ENCODE data around the gene AIFM1. TPM values are rescaled to one million over a fixed set of nuclear protein-coding genes. Genes with fewer than 3 reads are reported as not detected.

AIFM1 gene
- total and polyA plus RNA-seq, 2 of the 4 experiments (the other 2 are of a cell fraction): 22.0 to 27.4 TPM

DNA sequence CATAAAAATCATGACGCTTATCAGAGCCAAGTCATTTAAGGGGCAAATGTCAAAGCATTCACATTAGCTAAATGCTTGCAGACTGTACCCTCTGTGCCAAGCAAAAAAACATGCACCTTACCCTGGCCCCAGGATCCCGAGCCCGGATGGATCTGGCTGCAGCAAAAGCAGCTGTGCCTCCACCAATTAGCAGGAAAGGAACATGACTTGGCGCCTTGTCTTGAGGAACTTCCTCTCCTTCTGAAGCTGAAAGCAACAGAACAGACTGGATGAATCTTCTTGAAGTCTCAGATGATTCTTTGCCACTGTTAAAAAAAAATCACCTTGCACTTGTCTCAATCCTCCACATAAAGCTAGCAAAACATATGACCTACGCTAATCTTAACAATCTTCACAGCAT lies 18.0 kb downstream of the AIFM1 start:
- no peaks in the 10 kb centered on the region for H3K9me3 ChIP-seq (ENCODE audit: control insufficient read depth, insufficient read depth, low read length)
- H3K56ac ChIP-seq (ENCODE audit: extremely low read depth, insufficient read depth, low read length): no peak overlapping the region
- no peaks in the 10 kb centered on the region for H3K27me3 ChIP-seq (ENCODE audit: control insufficient read depth, insufficient read depth, low read length)
- DNase-seq (no peak), ATAC-seq (ENCODE audit: low read depth) (no peak)
- ChIA-PET POLR2A (ENCODE audit: unreplicated experiment) (no interaction called here), CTCF (no interaction called here)
- no peak overlapping the region for H3K23ac ChIP-seq (ENCODE audit: low read depth, low read length)
- TF ChIP-seq NFE2L2 (IDR thresholded peaks at IDR 0.05; ENCODE audit: low read depth, low read length): no peak
- TF ChIP-seq, protein P1, sequence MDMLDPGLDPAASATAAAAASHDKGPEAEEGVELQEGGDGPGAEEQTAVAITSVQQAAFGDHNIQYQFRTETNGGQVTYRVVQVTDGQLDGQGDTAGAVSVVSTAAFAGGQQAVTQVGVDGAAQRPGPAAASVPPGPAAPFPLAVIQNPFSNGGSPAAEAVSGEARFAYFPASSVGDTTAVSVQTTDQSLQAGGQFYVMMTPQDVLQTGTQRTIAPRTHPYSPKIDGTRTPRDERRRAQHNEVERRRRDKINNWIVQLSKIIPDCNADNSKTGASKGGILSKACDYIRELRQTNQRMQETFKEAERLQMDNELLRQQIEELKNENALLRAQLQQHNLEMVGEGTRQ (IDR thresholded peaks at IDR 0.05; ENCODE audit: low read depth, low read length): no peak
- no peak for TF ChIP-seq MAZ (IDR thresholded peaks at IDR 0.05; ENCODE audit: borderline replicate concordance, low read depth, low read length)
- no peak for TF ChIP-seq CEBPB (IDR thresholded peaks at IDR 0.05; ENCODE audit: low read depth, low read length)
- no peak for TF ChIP-seq SMC3 (IDR thresholded peaks at IDR 0.05; ENCODE audit: low read depth, low read length)
- TF ChIP-seq, protein P2, sequence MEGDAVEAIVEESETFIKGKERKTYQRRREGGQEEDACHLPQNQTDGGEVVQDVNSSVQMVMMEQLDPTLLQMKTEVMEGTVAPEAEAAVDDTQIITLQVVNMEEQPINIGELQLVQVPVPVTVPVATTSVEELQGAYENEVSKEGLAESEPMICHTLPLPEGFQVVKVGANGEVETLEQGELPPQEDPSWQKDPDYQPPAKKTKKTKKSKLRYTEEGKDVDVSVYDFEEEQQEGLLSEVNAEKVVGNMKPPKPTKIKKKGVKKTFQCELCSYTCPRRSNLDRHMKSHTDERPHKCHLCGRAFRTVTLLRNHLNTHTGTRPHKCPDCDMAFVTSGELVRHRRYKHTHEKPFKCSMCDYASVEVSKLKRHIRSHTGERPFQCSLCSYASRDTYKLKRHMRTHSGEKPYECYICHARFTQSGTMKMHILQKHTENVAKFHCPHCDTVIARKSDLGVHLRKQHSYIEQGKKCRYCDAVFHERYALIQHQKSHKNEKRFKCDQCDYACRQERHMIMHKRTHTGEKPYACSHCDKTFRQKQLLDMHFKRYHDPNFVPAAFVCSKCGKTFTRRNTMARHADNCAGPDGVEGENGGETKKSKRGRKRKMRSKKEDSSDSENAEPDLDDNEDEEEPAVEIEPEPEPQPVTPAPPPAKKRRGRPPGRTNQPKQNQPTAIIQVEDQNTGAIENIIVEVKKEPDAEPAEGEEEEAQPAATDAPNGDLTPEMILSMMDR (conservative IDR thresholded peaks at IDR 0.05; ENCODE audit: low read depth, low read length): no peak
- TF ChIP-seq MXI1 (IDR thresholded peaks at IDR 0.05; ENCODE audit: borderline replicate concordance, low read depth, low read length): no peak
- no peak for TF ChIP-seq BHLHE40 (IDR thresholded peaks at IDR 0.05; ENCODE audit: low read depth, low read length)
- TF ChIP-seq RCOR1 (IDR thresholded peaks at IDR 0.05; ENCODE audit: insufficient replicate concordance, low read length): no peak
- TF ChIP-seq RFX5 (IDR thresholded peaks at IDR 0.05; ENCODE audit: low read depth, low read length): no peak
- TF ChIP-seq FOS (IDR thresholded peaks at IDR 0.05; ENCODE audit: low read depth, low read length): no peak
- no CpG with 5 or more reads among the region's 5 CpGs for WGBS, 2 experiments (ENCODE audit: extremely low coverage in 2 of 2, insufficient read length in 1 of 2)
- no peaks in the 10 kb centered on the region for H3K4me1 ChIP-seq (ENCODE audit: control insufficient read depth, insufficient read depth, low read length)
- intact Hi-C loops (cut with micrococcal nuclease): no loop called here
- H2AK5ac ChIP-seq (ENCODE audit: low read depth, low read length): no peak overlapping the region
- H2AFZ ChIP-seq (replicated peaks; ENCODE audit: low read length, poor library complexity): no peak overlapping the region
- no peak overlapping the region for H4K5ac ChIP-seq (ENCODE audit: low read depth, low read length)
- no peak overlapping the region for H3K4me2 ChIP-seq (ENCODE audit: low read depth, low read length)
- H3K27ac ChIP-seq (ENCODE audit: insufficient read depth, low read length): no peak overlapping the region
- no peak overlapping the region for H3K4ac ChIP-seq (ENCODE audit: low read depth, low read length)
- no TSS peak for BruUV-seq (replicated peaks)
- no peak overlapping the region for H4K8ac ChIP-seq (ENCODE audit: low read depth in 2 of 2, low read length in 2 of 2)
- 0 out of 2 replicates have a peak, but pooled peaks cover 2% of the 10 kb centered on the region for H3K36me3 ChIP-seq (ENCODE audit: control insufficient read depth, insufficient read depth, low read length)
- H2BK15ac ChIP-seq (ENCODE audit: low read depth, low read length): no peak overlapping the region
- H3K9ac ChIP-seq (ENCODE audit: low read depth, low read length): no peak overlapping the region
- no peak overlapping the region for H2BK5ac ChIP-seq (ENCODE audit: low read depth, low read length, poor library complexity, severe bottlenecking)
- no peak overlapping the region for H4K91ac ChIP-seq (ENCODE audit: insufficient read depth, low read depth, low read length)
- no peaks in the 10 kb centered on the region; a peak in 1 of 4 replicates for H3K79me1 ChIP-seq (ENCODE audit: low read depth in 1 of 2, low read length in 2 of 2)
- H3K4me3 ChIP-seq (ENCODE audit: insufficient read depth, low read depth, low read length): no peak overlapping the region
- no peak overlapping the region for H2BK120ac ChIP-seq (ENCODE audit: low read depth, low read length)
- H2AK9ac ChIP-seq (replicated peaks; ENCODE audit: low read depth, low read length, poor library complexity): no peak overlapping the region
- in situ Hi-C loops (cut with MboI; ENCODE audit: low sequenced_read_pairs): no loop called here
- H3K18ac ChIP-seq (ENCODE audit: low read depth, low read length): no peak overlapping the region
- dilution Hi-C loops (cut with HindIII; ENCODE audit: low sequenced_read_pairs, unreplicated experiment): no loop called here
- H2BK20ac ChIP-seq (ENCODE audit: low read depth, low read length): no peak overlapping the region
- H3K14ac ChIP-seq (replicated peaks; ENCODE audit: low read depth, low read length): no peak overlapping the region
- H4K20me1 ChIP-seq (ENCODE audit: insufficient read depth, low read length): no peaks in the 10 kb centered on the region; the same call in 1 of the 2 replicates
- no peaks in the 10 kb centered on the region; the same call in 1 of the 2 replicates for H3K9me1 ChIP-seq (ENCODE audit: insufficient read depth, low read length)

Measured in IMR-90 (cell line).